Measurements from ENCODE around the gene VPS18.

- TF ChIP-seq JUN (IDR thresholded peaks at IDR 0.05; ENCODE audit: borderline replicate concordance, insufficient read depth, insufficient read length, low read depth) = no peak
- TF ChIP-seq, protein P1, sequence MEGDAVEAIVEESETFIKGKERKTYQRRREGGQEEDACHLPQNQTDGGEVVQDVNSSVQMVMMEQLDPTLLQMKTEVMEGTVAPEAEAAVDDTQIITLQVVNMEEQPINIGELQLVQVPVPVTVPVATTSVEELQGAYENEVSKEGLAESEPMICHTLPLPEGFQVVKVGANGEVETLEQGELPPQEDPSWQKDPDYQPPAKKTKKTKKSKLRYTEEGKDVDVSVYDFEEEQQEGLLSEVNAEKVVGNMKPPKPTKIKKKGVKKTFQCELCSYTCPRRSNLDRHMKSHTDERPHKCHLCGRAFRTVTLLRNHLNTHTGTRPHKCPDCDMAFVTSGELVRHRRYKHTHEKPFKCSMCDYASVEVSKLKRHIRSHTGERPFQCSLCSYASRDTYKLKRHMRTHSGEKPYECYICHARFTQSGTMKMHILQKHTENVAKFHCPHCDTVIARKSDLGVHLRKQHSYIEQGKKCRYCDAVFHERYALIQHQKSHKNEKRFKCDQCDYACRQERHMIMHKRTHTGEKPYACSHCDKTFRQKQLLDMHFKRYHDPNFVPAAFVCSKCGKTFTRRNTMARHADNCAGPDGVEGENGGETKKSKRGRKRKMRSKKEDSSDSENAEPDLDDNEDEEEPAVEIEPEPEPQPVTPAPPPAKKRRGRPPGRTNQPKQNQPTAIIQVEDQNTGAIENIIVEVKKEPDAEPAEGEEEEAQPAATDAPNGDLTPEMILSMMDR (IDR thresholded peaks at IDR 0.05; ENCODE audit: extremely low read depth in 1 of 2, insufficient read depth in 1 of 2, low read depth in 1 of 2, low read length in 2 of 2) = no peak
- no peak for TF ChIP-seq POLR2A (IDR thresholded peaks at IDR 0.05; ENCODE audit: low read depth, low read length)
- no peak for TF ChIP-seq EZH2 (IDR thresholded peaks at IDR 0.05; ENCODE audit: borderline replicate concordance, low read depth, low read length, severe bottlenecking)
- no peak for TF ChIP-seq POLR2AphosphoS5 (IDR thresholded peaks at IDR 0.05; ENCODE audit: insufficient read depth, low read depth, low read length)
- no peak for TF ChIP-seq GATA2 (IDR thresholded peaks at IDR 0.05; ENCODE audit: insufficient read depth, insufficient read length, low read depth, low read length)
Measured at GRCh38 chr15:40944510-40945296, 50.5 kb downstream of the VPS18 start.

All from endothelial cell of umbilical vein (primary cell).